ENCODE data around the gene TENM4. TPM values are rescaled to one million over a fixed set of nuclear protein-coding genes. Genes with fewer than 3 reads are reported as not detected.

Gene TENM4
- polyA plus RNA-seq, 3 donors = 0.31 to 1.7 TPM; not detected in 1

DNA sequence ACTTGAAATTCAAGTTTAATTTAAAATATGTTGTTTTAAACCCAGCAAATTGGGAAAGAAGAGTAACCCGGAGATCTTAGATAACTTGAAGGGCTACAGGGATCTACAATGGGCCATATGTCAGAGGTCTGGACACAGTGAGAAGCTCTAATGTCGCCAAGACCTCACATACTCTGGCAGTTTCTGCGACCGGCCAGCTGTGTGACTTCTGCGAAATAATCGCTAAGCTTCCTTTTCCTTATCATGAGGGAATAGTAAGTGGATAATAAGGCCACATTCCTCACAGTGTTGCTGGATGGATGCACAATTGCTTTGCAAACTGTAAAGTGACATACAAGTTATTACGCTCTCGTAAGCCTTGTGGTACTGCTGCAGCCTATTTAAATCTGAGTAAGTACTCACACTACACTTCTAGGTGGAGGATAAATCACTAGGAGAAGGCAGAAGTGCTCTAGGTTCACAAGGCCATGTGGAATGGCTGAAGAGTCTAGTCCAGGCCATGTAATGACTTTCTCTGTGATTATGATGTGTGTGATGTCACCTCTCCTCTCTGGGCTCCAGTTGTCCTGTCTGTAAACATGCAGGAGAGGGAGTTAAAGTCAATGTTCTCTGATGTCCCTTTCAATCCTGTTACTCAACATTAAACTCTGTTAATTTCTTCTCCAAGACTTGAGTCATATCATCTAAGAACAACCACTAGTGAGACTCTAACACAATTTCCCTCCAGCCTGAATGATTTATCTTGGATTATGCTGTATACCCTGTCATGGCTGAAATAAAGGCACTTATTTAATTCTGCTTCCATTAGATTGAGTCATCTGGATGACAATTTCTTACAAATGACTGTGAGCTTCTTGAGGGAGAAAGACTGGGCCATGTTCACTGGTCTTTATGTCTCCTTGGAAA lies 673.5 kb downstream of the TENM4 start:
- H3K27me3 Mint-ChIP-seq (ENCODE audit: low read depth in 3 of 3) = peaks cover 8 to 11% (median 10%) of the 10 kb centered on the region in 3 donors
- H4K20me1 ChIP-seq (ENCODE audit: insufficient read depth, low read length) = no peaks in the 10 kb centered on the region
- no peaks in the 10 kb centered on the region for H3K4me1 Mint-ChIP-seq
- TF ChIP-seq, protein P1, sequence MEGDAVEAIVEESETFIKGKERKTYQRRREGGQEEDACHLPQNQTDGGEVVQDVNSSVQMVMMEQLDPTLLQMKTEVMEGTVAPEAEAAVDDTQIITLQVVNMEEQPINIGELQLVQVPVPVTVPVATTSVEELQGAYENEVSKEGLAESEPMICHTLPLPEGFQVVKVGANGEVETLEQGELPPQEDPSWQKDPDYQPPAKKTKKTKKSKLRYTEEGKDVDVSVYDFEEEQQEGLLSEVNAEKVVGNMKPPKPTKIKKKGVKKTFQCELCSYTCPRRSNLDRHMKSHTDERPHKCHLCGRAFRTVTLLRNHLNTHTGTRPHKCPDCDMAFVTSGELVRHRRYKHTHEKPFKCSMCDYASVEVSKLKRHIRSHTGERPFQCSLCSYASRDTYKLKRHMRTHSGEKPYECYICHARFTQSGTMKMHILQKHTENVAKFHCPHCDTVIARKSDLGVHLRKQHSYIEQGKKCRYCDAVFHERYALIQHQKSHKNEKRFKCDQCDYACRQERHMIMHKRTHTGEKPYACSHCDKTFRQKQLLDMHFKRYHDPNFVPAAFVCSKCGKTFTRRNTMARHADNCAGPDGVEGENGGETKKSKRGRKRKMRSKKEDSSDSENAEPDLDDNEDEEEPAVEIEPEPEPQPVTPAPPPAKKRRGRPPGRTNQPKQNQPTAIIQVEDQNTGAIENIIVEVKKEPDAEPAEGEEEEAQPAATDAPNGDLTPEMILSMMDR (IDR thresholded peaks at IDR 0.05) = no peak
- WGBS (ENCODE audit: insufficient coverage) = 94% methylated on average over 2 of the region's 8 CpGs
- H3K9ac ChIP-seq (ENCODE audit: insufficient read depth, low read length, poor library complexity, severe bottlenecking) = no peak overlapping the region
- H3K9me3 ChIP-seq (replicated peaks in 1 of 2; ENCODE audit: control insufficient read depth in 1 of 2, insufficient read depth in 1 of 2, low read length in 2 of 2) = no peaks in the 10 kb centered on the region
- H3K27ac Mint-ChIP-seq = no peak overlapping the region
- intact Hi-C loops (cut with micrococcal nuclease) = no loop called here
- H3K4me3 ChIP-seq (replicated peaks in 1 of 3; ENCODE audit: low read depth in 2 of 3, low read length in 3 of 3) = no peak overlapping the region
- H3K79me2 ChIP-seq (ENCODE audit: insufficient read depth, low read length) = no peaks in the 10 kb centered on the region
- no peaks in the 10 kb centered on the region for H3K27me3 ChIP-seq (ENCODE audit: control insufficient read depth in 2 of 2, insufficient read depth in 2 of 2, low read length in 2 of 2)
- no peak overlapping the region for H3K4me2 ChIP-seq (replicated peaks; ENCODE audit: extremely low read depth, low read length, poor library complexity, severe bottlenecking)
- H3K4me1 ChIP-seq (ENCODE audit: control insufficient read depth in 1 of 2, insufficient read depth in 2 of 2, low read length in 2 of 2) = no peaks in the 10 kb centered on the region
- H2AFZ ChIP-seq (ENCODE audit: insufficient read depth, low read depth, low read length, poor library complexity, severe bottlenecking) = no peak overlapping the region
- DNase-seq = no peak
- H3K9me3 Mint-ChIP-seq = peaks cover 0 to 2% (median 0%) of the 10 kb centered on the region in 7 donors
- H3K27ac ChIP-seq (ENCODE audit: low read depth in 1 of 2, low read length in 2 of 2) = no peak overlapping the region
- no peak overlapping the region for H3K4me3 Mint-ChIP-seq
- H3K36me3 ChIP-seq (replicated peaks in 1 of 2; ENCODE audit: control insufficient read depth in 1 of 2, insufficient read depth in 2 of 2, low read length in 2 of 2) = no peaks in the 10 kb centered on the region
- H3K36me3 Mint-ChIP-seq = no peaks in the 10 kb centered on the region

DNA sequence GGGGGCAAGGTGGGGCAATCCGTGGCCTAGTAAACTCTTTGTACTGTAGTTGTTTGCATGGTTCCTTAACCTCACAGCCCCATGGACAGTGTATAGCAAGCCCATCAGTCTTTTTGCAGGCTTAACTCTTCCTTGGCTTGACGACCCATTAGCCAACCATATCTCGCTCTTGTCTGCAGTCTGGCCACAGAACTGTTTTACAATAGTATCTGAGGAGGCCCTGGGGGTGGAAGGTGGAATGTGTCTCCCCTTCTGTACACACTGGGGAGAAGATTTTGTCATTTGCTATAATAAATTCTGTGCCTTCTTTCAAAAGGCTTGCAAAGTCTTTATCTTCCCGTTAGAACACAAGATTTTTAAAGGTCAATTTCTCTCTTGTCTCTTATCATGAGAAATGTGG lies 675.9 kb downstream of the TENM4 start:
- no peak overlapping the region for H3K4me3 Mint-ChIP-seq

More for the DNA sequence above, 675.9 kb downstream of the TENM4 start:
- Histone ChIP-seq H3K27me3 (ENCODE audit: control insufficient read depth in 2 of 2, insufficient read depth in 2 of 2, low read length in 2 of 2) (no peaks in the 10 kb centered on the region), H3K4me2 (replicated peaks; ENCODE audit: extremely low read depth, low read length, poor library complexity, severe bottlenecking) (no peak overlapping the region), H3K36me3 (replicated peaks in 1 of 2; ENCODE audit: control insufficient read depth in 1 of 2, insufficient read depth in 2 of 2, low read length in 2 of 2) (no peaks in the 10 kb centered on the region), H3K27ac (ENCODE audit: low read depth in 1 of 2, low read length in 2 of 2) (no peak overlapping the region), H3K9me3 (replicated peaks in 1 of 2; ENCODE audit: control insufficient read depth in 1 of 2, insufficient read depth in 1 of 2, low read length in 2 of 2) (no peaks in the 10 kb centered on the region), H3K4me3 (replicated peaks in 1 of 3; ENCODE audit: low read depth in 2 of 3, low read length in 3 of 3) (no peak overlapping the region), H3K79me2 (ENCODE audit: insufficient read depth, low read length) (no peaks in the 10 kb centered on the region), H3K9ac (ENCODE audit: insufficient read depth, low read length, poor library complexity, severe bottlenecking) (no peak overlapping the region), H4K20me1 (ENCODE audit: insufficient read depth, low read length) (no peaks in the 10 kb centered on the region), H3K4me1 (ENCODE audit: control insufficient read depth in 1 of 2, insufficient read depth in 2 of 2, low read length in 2 of 2) (no peaks in the 10 kb centered on the region), H2AFZ (ENCODE audit: insufficient read depth, low read depth, low read length, poor library complexity, severe bottlenecking) (no peak overlapping the region)
- Mint-ChIP-seq H3K27ac (no peak overlapping the region), H3K4me1 (no peaks in the 10 kb centered on the region), H3K36me3 (no peaks in the 10 kb centered on the region), H3K9me3 (no peaks in the 10 kb centered on the region), H3K27me3 (ENCODE audit: low read depth in 3 of 3) (peaks cover 6 to 13% (median 10%) of the 10 kb centered on the region in 3 donors)
- 100% methylated on average over 1 of the region's 4 CpGs for WGBS (ENCODE audit: insufficient coverage)
- intact Hi-C loops (cut with micrococcal nuclease) = no loop called here
- TF ChIP-seq, protein P1 (IDR thresholded peaks at IDR 0.05) = no peak
- no peak for DNase-seq

All from CD14-positive monocyte (primary cell).